HFF-Myc (cell line): ENCODE results near the gene C2orf72.

ENCODE experiments used
- DNase-seq: peaks from one replicate; pipeline ENCODE4 v3.0.0-alpha.2; 2011; ENCODE audit warnings: low read depth; ENCODE audit errors: extremely low read depth
- H3K4me3 ChIP-seq: replicated peaks from 2 replicates; pipeline ENCODE4 v1.5.1; 2011; ENCODE audit warnings: low read depth, mild to moderate bottlenecking, control low read depth, low read length
- TF ChIP-seq, protein P1 (sequence below): IDR thresholded peaks from 2 replicates; pipeline ENCODE4 v1.5.1; 2012; ENCODE audit warnings: mild to moderate bottlenecking, low read depth, low read length, control low read depth; ENCODE audit errors: missing control alignments

C2orf72 gene

DNA sequence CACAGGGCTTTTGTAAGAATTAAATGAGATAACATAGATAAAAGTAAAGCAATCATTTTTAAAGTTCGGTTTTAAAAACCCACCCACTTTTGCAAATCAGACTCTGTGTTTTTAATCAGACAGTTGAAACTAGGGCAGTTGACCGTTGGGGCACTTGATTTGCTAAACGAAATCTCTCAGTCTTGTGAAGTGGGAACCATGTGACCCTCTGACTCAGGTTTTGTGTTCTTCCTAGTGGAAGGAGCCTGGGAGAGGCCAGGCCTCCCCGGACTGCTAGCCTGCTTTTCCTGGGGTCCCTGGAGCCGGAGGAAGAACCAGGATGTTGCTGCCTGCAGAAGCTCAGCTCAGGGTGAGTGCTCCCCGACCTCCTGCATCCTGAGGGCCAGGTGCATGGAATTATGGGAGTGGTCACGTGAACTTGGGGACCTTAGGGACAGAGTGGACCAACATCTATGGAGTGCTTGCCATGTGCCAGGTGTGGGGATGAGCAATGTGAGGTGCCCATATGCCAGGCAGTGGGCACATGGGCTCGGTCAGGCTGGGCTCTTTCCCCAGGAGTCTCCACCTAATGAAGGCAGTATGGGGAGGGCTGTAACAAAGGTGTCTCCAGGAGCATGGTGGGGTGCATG lies 3.9 kb downstream of the C2orf72 start:
- no peak for DNase-seq
- no peak overlapping the region for H3K4me3 ChIP-seq
- TF ChIP-seq, protein P1, sequence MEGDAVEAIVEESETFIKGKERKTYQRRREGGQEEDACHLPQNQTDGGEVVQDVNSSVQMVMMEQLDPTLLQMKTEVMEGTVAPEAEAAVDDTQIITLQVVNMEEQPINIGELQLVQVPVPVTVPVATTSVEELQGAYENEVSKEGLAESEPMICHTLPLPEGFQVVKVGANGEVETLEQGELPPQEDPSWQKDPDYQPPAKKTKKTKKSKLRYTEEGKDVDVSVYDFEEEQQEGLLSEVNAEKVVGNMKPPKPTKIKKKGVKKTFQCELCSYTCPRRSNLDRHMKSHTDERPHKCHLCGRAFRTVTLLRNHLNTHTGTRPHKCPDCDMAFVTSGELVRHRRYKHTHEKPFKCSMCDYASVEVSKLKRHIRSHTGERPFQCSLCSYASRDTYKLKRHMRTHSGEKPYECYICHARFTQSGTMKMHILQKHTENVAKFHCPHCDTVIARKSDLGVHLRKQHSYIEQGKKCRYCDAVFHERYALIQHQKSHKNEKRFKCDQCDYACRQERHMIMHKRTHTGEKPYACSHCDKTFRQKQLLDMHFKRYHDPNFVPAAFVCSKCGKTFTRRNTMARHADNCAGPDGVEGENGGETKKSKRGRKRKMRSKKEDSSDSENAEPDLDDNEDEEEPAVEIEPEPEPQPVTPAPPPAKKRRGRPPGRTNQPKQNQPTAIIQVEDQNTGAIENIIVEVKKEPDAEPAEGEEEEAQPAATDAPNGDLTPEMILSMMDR = no peak

DNA sequence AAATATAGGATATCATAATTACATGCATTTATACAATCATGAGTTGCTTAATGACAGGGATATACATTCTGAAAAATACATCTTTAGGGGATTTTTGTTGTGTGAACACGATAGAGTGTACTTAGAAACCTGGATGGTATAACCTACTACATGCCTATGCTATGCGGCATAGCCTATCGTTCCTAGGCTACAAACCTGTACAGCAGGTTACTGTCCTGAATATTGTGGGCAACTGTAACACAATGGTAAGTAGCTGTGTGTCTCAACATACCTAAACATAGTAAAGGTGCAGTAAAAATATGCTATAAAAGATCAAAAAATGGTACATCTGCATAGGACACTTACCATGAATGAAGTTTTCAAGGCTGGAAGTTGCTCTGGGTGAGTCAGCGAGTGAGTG lies 6.5 kb downstream of the C2orf72 start:
- no peak overlapping the region for H3K4me3 ChIP-seq
- TF ChIP-seq, protein P1 = no peak

DNA sequence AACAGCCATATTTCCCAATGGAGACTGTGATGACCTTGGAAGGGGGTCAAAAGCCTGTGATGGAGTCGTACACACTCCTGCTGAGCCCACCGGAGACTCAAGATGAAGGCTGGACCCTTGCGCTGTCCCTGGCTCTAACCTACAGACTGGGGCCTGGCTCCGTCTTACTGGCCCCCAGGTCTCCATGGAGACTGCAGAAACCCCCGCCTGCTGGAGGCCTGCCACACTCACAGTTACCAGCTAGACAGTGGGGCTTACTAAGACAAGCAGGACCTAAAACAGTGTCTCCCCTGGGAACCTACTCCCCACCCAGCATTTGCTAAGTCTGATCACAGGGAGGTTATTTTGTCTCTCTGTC lies 9.6 kb downstream of the C2orf72 start:
- TF ChIP-seq, protein P1 = no peak
- DNase-seq = no peak
- no peak overlapping the region for H3K4me3 ChIP-seq

More for the DNA sequence above, 6.5 kb downstream of the C2orf72 start:
- no peak for DNase-seq

DNA sequence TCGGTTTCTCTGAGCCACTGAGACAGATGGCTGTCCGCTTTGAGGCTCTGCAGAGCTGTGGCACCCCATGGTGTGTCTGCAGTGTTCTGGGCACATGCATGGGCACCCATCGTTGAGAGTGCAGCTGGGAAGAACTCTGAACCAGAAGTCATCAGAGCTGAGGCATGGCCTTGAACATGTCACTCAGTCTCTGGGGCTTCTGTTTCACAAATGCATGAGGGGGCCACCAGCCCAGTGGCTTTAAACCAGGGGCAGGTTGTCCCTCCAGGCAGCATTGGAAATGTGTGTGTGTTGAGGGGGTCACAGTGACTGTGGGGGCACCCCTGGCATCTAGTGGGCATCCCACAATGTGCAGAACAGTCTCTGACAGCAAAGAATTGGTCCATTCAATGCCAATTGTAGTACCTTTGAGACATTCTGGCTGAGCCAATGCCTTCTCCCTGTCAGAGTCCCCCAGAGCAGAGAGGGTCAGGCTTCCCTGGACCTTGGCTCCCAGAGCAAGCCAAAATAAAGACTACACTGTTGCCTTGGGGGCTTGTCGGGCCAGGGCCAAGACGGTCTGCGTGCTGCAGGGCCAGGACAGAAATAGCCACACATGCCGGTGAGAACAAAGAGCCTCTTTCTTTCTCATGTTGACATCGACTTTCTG lies 10.1 kb downstream of the C2orf72 start:
- no peak for DNase-seq
- no peak overlapping the region for H3K4me3 ChIP-seq
- TF ChIP-seq, protein P1 = no peak

DNA sequence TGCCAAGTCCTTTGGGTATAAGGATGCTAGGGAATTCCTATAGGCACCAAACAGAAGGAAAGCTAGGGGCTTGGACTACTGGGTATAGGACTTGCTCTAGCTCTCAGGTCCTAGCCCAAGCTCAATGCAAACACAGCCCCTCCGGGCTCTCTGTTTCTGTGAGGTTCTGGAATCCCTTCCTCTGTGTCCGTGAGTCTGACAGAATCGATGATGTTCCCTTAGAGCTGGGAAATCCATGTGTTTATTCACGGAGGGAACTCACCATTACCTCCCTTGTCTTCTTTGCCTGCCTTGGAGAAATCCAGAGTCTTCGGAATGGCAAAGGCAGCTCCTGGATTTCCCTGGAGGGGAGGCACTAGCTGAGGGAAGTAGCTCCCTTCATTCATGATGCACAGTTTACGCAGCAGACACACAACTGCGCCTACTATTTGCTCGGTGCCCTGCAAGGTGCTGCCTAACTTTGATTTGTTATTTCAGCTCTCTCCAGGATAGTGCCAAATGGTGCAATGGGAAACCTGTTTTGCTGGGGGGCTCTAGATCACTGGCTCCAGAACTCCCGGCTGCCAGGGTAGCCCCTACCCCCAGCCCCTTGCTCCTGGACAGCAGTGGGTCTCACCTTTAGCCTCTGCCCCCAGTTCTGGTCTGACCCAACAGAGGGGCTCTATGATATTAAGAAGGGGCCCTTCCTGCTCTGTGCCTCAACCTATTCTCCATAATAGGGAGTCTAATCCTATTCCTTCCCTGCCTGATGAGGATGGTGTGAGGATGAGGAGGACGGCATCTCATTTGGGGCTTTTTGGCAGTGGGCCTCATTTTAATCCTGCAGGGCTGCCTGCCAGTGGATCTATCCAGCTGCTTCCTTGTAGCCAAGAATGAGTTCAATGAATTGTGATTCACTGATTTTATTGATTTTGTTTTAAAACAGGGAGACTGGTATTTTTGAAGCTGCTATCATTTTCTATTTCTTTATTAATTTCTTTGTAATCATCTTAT lies 10.9 kb downstream of the C2orf72 start:
- TF ChIP-seq, protein P1 = no peak
- H3K4me3 ChIP-seq = no peak overlapping the region
- DNase-seq = no peak

DNA sequence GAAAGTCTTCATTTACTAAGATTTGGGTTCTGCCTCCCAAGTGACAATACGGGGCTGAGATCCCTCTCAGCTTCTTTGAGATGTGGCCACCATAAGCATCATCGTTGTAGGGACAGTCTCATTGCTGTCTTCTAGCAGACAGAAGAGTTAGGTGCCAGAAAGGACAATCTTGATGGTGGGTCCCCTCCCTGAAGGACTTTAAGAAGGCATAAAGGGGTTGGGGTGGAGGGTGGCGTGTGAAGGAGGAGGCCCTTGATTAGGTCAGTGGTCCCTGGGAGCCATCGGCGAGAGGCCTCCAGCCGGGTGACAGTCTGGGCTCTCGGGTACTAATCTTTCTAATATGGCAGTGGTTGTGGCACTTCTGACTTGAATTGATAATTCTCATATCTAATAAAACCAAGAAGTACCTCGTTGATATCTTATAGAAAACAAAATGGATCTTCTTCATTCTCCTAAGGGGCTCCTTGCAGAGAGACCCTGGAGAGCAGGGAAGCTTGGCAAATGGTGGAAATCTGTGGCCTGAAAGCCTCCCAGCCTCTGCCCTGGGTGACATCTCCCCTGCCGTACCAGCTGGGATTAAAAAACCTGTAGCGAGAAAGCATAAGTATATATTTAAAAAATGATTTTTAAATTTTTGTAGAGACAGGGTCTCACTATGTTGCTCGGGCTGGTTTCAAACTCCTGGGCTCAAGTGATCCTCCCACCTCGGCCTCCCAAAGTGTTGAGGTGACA lies 12.1 kb downstream of the C2orf72 start:
- no peak for DNase-seq
- no peak overlapping the region for H3K4me3 ChIP-seq
- TF ChIP-seq, protein P1 = no peak
